Ovary (tissue), 3 donors: ENCODE measurements around the gene DNMT1.

Source experiments
- POLR2A ChIP-seq: fragments of 450-650 bp; IDR thresholded peaks from one replicate; pipeline ENCODE4 v1.6.1; 2017; ENCODE audit warnings: antibody characterized with exemption, mild to moderate bottlenecking, moderate library complexity
- TF ChIP-seq, protein P1 (sequence below), 3 donors: fragments of 450-650 bp in 2 of 3; fragments of 200-600 bp in 1 of 3; IDR thresholded peaks; one replicate each; pipeline versions ENCODE4 v1.5.1 to v1.8.0; 2016 to 2022; ENCODE audit warnings: antibody characterized with exemption in 3 of 3, mild to moderate bottlenecking in 1 of 3
- donor health status: DM: no; HTN: no; CAD: no.

DNA sequence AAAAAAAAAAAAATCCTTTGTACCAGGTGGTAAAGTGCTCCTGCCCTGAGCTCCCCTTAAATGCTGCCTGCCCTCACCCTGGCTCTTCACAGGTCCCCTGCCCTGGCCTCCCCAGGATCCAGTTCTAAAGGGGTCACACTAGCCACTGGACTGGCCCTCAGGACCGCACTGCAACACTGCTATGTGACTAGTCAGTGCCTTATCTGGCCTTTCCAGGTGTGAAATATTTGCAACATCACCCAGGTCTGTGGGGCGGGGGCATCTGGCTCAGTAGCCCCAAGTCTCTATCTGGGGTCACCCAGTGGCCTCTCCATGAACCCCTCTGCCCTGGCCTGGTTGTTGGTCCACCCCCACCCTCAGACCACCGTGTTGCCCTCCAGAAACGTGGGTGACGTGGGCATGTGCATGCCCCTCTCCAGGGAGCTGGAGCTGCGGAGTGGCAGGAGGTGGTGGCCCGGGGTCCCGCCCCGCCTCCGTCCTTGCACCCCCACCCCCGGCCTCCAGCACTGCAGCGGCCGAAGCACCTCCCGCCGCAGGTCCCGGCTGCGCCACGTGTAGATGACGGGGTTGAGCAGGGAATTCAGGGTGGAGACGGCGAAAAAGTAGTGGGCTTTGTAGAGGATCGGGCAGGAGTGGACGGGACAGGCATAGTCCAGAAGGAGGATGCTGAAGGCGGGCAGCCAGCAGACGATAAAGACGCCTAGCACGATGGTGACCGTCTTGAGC is 28.9 kb upstream of the DNMT1 start:
- TF ChIP-seq, protein P1, sequence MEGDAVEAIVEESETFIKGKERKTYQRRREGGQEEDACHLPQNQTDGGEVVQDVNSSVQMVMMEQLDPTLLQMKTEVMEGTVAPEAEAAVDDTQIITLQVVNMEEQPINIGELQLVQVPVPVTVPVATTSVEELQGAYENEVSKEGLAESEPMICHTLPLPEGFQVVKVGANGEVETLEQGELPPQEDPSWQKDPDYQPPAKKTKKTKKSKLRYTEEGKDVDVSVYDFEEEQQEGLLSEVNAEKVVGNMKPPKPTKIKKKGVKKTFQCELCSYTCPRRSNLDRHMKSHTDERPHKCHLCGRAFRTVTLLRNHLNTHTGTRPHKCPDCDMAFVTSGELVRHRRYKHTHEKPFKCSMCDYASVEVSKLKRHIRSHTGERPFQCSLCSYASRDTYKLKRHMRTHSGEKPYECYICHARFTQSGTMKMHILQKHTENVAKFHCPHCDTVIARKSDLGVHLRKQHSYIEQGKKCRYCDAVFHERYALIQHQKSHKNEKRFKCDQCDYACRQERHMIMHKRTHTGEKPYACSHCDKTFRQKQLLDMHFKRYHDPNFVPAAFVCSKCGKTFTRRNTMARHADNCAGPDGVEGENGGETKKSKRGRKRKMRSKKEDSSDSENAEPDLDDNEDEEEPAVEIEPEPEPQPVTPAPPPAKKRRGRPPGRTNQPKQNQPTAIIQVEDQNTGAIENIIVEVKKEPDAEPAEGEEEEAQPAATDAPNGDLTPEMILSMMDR (IDR thresholded peaks at IDR 0.05), result no peak
- no peak for TF ChIP-seq POLR2A
